ENCODE results near the gene RAB31. TPM values are rescaled to one million over a fixed set of nuclear protein-coding genes. Genes with fewer than 3 reads are reported as not detected.

The RAB31 gene
- total RNA-seq, 1 experiment from 2014 or later, result 6.1 TPM

DNA sequence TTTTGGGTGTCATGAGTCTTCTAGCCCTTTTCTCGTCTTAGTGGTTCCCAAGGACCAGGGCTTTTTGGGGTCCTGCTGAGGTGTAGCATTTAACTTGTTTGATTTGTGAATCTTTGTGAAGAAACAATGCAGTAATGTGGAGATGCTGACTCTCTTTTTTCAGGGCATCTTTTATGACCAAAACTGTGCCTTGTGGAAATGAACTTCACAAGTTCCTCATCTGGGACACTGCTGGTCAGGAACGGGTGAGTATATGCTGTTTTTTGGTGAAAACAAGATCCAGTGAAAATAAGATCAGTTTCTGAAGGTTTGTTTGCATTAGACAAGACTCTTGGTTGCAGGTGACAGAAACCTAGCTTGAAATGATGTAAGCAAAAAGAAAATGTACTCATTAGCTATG is 83.9 kb downstream of the RAB31 start:
- ChIA-PET POLR2A (ENCODE audit: low non-redundant PET) (no interaction called here), CTCF (no interaction called here)
- intact Hi-C loops (cut with micrococcal nuclease; ENCODE audit: unreplicated experiment), result no loop called here
- no TSS peak for BruUV-seq (replicated peaks)
- Histone ChIP-seq H3K4me3 (ENCODE audit: low read depth, low read length, poor library complexity, severe bottlenecking) (no peak overlapping the region), H3K36me3 (ENCODE audit: insufficient read depth, low read length, poor library complexity, severe bottlenecking) (no peaks in the 10 kb centered on the region), H3K4me1 (ENCODE audit: insufficient read depth, low read length, poor library complexity, severe bottlenecking) (no peaks in the 10 kb centered on the region), H3K27me3 (replicated peaks; ENCODE audit: insufficient read depth, low read depth, low read length, poor library complexity) (no peaks in the 10 kb centered on the region), H3K9me3 (ENCODE audit: low read depth, low read length, poor library complexity, severe bottlenecking) (no peaks in the 10 kb centered on the region), H3K27ac (ENCODE audit: low read depth, low read length, poor library complexity, severe bottlenecking) (no peak overlapping the region)
- DNase-seq (ENCODE audit: low spot score), result no peak
- TF ChIP-seq, protein P1, sequence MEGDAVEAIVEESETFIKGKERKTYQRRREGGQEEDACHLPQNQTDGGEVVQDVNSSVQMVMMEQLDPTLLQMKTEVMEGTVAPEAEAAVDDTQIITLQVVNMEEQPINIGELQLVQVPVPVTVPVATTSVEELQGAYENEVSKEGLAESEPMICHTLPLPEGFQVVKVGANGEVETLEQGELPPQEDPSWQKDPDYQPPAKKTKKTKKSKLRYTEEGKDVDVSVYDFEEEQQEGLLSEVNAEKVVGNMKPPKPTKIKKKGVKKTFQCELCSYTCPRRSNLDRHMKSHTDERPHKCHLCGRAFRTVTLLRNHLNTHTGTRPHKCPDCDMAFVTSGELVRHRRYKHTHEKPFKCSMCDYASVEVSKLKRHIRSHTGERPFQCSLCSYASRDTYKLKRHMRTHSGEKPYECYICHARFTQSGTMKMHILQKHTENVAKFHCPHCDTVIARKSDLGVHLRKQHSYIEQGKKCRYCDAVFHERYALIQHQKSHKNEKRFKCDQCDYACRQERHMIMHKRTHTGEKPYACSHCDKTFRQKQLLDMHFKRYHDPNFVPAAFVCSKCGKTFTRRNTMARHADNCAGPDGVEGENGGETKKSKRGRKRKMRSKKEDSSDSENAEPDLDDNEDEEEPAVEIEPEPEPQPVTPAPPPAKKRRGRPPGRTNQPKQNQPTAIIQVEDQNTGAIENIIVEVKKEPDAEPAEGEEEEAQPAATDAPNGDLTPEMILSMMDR (conservative IDR thresholded peaks at IDR 0.05; ENCODE audit: low read depth, low read length), result no peak
- no peak for TF ChIP-seq EZH2 (IDR thresholded peaks at IDR 0.05; ENCODE audit: borderline replicate concordance, low read depth, low read length, poor library complexity, severe bottlenecking)

DNA sequence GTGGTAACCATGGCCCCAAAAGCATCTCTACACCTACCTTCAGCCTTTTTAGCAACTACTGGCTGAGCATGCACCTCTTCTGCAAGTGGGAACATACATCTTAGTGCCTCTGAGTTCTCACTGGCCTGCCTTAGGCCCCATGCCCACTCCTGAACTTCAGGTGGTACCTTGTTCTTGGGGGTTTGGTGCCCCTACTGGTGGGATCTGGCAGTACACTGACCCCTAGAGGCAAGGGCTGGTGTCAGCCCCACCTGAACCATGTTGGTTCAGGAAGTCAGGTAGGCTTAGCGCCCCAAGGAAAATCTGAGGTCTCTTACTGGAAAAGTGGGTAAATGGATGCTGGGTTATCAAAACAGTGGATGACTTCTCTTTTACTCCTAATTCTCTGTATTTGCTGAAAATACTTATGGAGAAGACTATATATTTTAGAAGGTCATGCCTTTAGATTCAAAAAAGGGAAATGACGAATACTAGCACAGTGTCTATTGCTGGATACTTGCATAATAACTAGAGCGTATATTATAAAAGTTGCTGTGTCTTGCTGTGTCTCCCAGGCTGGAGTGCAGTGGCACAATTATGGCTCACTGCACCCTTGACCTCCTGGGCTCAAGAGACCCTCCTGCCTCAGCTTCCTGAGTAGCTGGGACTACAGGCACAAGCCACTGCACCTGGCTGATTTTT is 84.6 kb downstream of the RAB31 start:
- TF ChIP-seq, protein P1 (conservative IDR thresholded peaks at IDR 0.05; ENCODE audit: low read depth, low read length), result peak; percentile 75
- no peak for TF ChIP-seq EZH2 (IDR thresholded peaks at IDR 0.05; ENCODE audit: borderline replicate concordance, low read depth, low read length, poor library complexity, severe bottlenecking)
- CTCF ChIA-PET, result no interaction called here
- Histone ChIP-seq H3K36me3 (ENCODE audit: insufficient read depth, low read length, poor library complexity, severe bottlenecking) (no peaks in the 10 kb centered on the region), H3K4me3 (ENCODE audit: low read depth, low read length, poor library complexity, severe bottlenecking) (no peak overlapping the region), H3K27me3 (replicated peaks; ENCODE audit: insufficient read depth, low read depth, low read length, poor library complexity) (no peaks in the 10 kb centered on the region), H3K9me3 (ENCODE audit: low read depth, low read length, poor library complexity, severe bottlenecking) (no peaks in the 10 kb centered on the region), H3K4me1 (ENCODE audit: insufficient read depth, low read length, poor library complexity, severe bottlenecking) (no peaks in the 10 kb centered on the region), H3K27ac (ENCODE audit: low read depth, low read length, poor library complexity, severe bottlenecking) (no peak overlapping the region)
- DNase-seq (ENCODE audit: low spot score), result peak; percentile 28
- intact Hi-C loops (cut with micrococcal nuclease; ENCODE audit: unreplicated experiment), result no loop called here
- POLR2A ChIA-PET (ENCODE audit: low non-redundant PET), result interaction anchor here (0.6 kb wide), 1 partner anchor 276 kb away, joined by 3 read pairs; no protein-coding TSS in a partner anchor
- no TSS peak for BruUV-seq (replicated peaks)

DNA sequence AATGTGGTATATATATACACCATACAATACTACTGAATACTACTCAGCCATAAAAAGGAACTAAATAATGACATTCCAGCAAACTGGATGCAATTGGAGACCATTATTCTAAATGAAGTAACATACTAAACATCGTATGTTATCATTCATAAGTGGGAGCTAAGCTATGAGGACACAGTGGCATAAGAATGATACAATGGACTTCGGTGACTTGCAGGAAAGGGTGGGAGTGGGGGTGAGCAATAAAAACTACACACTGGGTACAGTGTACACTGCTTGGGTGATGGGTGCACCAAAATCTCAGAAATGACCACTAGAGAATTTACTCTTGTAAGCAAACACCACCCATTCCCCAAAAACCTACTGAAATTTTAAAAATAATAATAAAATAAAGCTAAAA is 87.9 kb downstream of the RAB31 start:
- Histone ChIP-seq H3K9me3 (ENCODE audit: low read depth, low read length, poor library complexity, severe bottlenecking) (no peaks in the 10 kb centered on the region), H3K27me3 (replicated peaks; ENCODE audit: insufficient read depth, low read depth, low read length, poor library complexity) (no peaks in the 10 kb centered on the region), H3K4me1 (ENCODE audit: insufficient read depth, low read length, poor library complexity, severe bottlenecking) (peaks cover 6% of the 10 kb centered on the region), H3K27ac (ENCODE audit: low read depth, low read length, poor library complexity, severe bottlenecking) (no peak overlapping the region), H3K4me3 (ENCODE audit: low read depth, low read length, poor library complexity, severe bottlenecking) (no peak overlapping the region), H3K36me3 (ENCODE audit: insufficient read depth, low read length, poor library complexity, severe bottlenecking) (no peaks in the 10 kb centered on the region)
- BruUV-seq (replicated peaks), result no TSS peak
- ChIA-PET POLR2A (ENCODE audit: low non-redundant PET) (no interaction called here), CTCF (no interaction called here)
- no peak for TF ChIP-seq EZH2 (IDR thresholded peaks at IDR 0.05; ENCODE audit: borderline replicate concordance, low read depth, low read length, poor library complexity, severe bottlenecking)
- TF ChIP-seq, protein P1 (conservative IDR thresholded peaks at IDR 0.05; ENCODE audit: low read depth, low read length), result no peak
- DNase-seq (ENCODE audit: low spot score), result no peak
- intact Hi-C loops (cut with micrococcal nuclease; ENCODE audit: unreplicated experiment), result no loop called here
